MCF 10A (cell line): ENCODE results near the gene KCNK5. TPM values are rescaled to one million over a fixed set of nuclear protein-coding genes. Genes with fewer than 3 reads are reported as not detected.

ENCODE experiments used
- BruUV-seq: library from RNA; stranded (reverse); fragments of 400-500 nt; replicated peaks from 2 replicates; lab custom pipeline; 2021; lab: Mats Ljungman, UMichigan
- CTCF ChIA-PET: fragments of 300-600 bp; sonication (Branson Sonifier 250); formaldehyde crosslinking; extraction: SDS; loops from one replicate; lab custom pipeline; 2021; ENCODE audit warnings: antibody characterized with exemption, inconsistent platforms; lab: Yijun Ruan, JAX
- POLR2A ChIA-PET: fragments of 300-600, 350-650 bp; sonication (Branson Sonifier 250); formaldehyde crosslinking; extraction: SDS; loops from one replicate; lab custom pipeline; 2020; ENCODE audit warnings: antibody characterized with exemption, inconsistent platforms; lab: Yijun Ruan, JAX
- DNase-seq: peaks from one replicate; pipeline ENCODE4 v3.0.0-alpha.2; 2018; ENCODE audit not compliant: unreplicated experiment
- H3K27ac Mint-ChIP-seq: one replicate; pipeline ENCODE4 v1.8.0; 2022; ENCODE audit warnings: mild to moderate bottlenecking, low read depth, mixed read lengths; ENCODE audit not compliant: unreplicated experiment
- H3K27me3 Mint-ChIP-seq: one replicate; pipeline ENCODE4 v1.8.0; 2022; ENCODE audit warnings: mixed read lengths; ENCODE audit not compliant: insufficient read depth, unreplicated experiment
- H3K36me3 Mint-ChIP-seq: one replicate; pipeline ENCODE4 v1.8.0; 2022; ENCODE audit warnings: mild to moderate bottlenecking, moderate library complexity, mixed read lengths; ENCODE audit not compliant: insufficient read depth, unreplicated experiment
- H3K4me1 Mint-ChIP-seq: one replicate; pipeline ENCODE4 v1.8.0; 2022; ENCODE audit warnings: mixed read lengths; ENCODE audit not compliant: insufficient read depth, unreplicated experiment
- H3K4me3 Mint-ChIP-seq: one replicate; pipeline ENCODE4 v1.8.0; 2022; ENCODE audit warnings: mild to moderate bottlenecking, moderate library complexity, mixed read lengths; ENCODE audit not compliant: unreplicated experiment
- H3K9me3 Mint-ChIP-seq: one replicate; pipeline ENCODE4 v1.8.0; 2022; ENCODE audit warnings: mixed read lengths; ENCODE audit not compliant: unreplicated experiment
- intact Hi-C: fragments of 100-400 bp; cut with micrococcal nuclease; formaldehyde crosslinking; loops from 2 replicates; pipeline ENCODE4 v1.14.1; 2022
- total RNA-seq: library from RNA; stranded (reverse); gene quantifications from 2 replicates; pipeline ENCODE4 v1.2.3, GENCODE V29; 2022
- TF ChIP-seq, protein P1 (sequence below): fragments of 200-600 bp; IDR thresholded peaks from one replicate; pipeline ENCODE4 v1.8.0; 2022; ENCODE audit warnings: antibody characterized with exemption, mild to moderate bottlenecking; ENCODE audit not compliant: unreplicated experiment

Gene KCNK5
- total RNA-seq, 1 experiment from 2014 or later: 2.6 TPM

DNA sequence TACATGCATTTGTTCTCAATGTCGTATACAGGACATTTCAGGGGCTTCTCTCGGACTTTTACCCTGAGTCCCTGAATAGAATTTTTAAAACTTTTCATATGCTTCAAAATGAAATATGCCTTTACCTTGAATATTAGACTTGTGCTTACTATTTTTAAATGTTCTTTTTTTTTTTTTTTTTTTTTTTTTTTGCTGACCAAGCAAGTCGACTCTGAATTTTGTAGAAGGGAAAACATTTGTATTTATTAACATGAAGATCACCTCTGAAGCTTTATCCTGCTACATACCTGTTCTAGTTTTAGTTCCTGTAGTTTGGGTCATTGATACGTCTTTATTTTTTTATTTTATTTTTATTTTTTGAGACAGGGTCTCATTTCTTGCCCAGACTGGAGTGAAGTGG, 74.6 kb downstream of the KCNK5 start:
- Mint-ChIP-seq H3K9me3 (no peaks in the 10 kb centered on the region), H3K4me3 (no peak overlapping the region), H3K27ac (no peak overlapping the region), H3K36me3 (no peaks in the 10 kb centered on the region), H3K4me1 (no peaks in the 10 kb centered on the region), H3K27me3 (peaks cover 34% of the 10 kb centered on the region)
- POLR2A ChIA-PET: no interaction called here
- CTCF ChIA-PET: interaction anchor here (0.6 to 1.3 kb wide), 3 partner anchors 10 to 917 kb away, joined by 3 to 4 read pairs (median 3); no protein-coding TSS in a partner anchor
- BruUV-seq: no TSS peak
- DNase-seq: no peak
- TF ChIP-seq, protein P1, sequence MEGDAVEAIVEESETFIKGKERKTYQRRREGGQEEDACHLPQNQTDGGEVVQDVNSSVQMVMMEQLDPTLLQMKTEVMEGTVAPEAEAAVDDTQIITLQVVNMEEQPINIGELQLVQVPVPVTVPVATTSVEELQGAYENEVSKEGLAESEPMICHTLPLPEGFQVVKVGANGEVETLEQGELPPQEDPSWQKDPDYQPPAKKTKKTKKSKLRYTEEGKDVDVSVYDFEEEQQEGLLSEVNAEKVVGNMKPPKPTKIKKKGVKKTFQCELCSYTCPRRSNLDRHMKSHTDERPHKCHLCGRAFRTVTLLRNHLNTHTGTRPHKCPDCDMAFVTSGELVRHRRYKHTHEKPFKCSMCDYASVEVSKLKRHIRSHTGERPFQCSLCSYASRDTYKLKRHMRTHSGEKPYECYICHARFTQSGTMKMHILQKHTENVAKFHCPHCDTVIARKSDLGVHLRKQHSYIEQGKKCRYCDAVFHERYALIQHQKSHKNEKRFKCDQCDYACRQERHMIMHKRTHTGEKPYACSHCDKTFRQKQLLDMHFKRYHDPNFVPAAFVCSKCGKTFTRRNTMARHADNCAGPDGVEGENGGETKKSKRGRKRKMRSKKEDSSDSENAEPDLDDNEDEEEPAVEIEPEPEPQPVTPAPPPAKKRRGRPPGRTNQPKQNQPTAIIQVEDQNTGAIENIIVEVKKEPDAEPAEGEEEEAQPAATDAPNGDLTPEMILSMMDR: no peak
- intact Hi-C loops: no loop called here

DNA sequence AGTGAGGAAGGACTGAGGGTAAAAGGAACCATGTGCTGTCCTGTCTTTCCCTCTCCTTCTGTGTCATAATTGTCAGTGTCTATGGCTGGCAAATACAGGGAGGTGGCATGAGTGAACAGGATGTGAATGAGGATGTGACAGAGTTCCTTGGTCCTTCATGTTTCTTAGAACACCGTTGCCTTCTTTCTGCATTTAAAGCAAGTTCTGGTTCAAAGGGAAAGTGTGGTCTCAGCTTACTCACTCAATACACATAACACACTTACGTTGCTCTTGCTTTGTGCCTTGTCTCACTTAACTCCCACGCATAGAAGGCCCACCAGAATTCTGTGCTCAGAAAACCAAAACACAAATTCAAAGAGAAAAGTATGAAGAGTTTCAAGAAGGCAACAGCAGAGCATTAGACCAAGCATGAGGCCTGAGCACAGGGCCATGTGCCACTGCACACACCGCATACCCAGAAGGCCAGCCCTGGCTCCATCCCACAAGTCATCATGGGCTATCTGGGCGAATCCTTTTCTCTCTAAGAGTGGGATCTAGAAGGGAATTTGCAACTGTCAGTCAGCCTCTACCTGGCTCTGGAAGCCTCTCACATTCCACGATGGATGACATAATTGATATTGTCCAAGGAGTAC, 75.4 kb downstream of the KCNK5 start:
- intact Hi-C loops: no loop called here
- peaks cover 43% of the 10 kb centered on the region for H3K27me3 Mint-ChIP-seq
- TF ChIP-seq, protein P1: no peak

GRCh38 chr6:39152262-39152661, 77.0 kb downstream of the KCNK5 start:
- no TSS peak for BruUV-seq
- POLR2A ChIA-PET: no interaction called here
- intact Hi-C loops: no loop called here
- no peaks in the 10 kb centered on the region for H3K9me3 Mint-ChIP-seq
- TF ChIP-seq, protein P1: no peak
- no peak overlapping the region for H3K4me3 Mint-ChIP-seq
- CTCF ChIA-PET: interaction anchor here (0.7 to 3.0 kb wide), 12 partner anchors 11 to 280 kb away, joined by 3 to 12 read pairs (median 5); no protein-coding TSS in a partner anchor
- H3K27ac Mint-ChIP-seq: no peak overlapping the region
- DNase-seq: no peak
- no peaks in the 10 kb centered on the region for H3K4me1 Mint-ChIP-seq
- no peaks in the 10 kb centered on the region for H3K36me3 Mint-ChIP-seq
- peaks cover 59% of the 10 kb centered on the region for H3K27me3 Mint-ChIP-seq

More for the DNA sequence above, 75.4 kb downstream of the KCNK5 start:
- Mint-ChIP-seq H3K36me3 (no peaks in the 10 kb centered on the region), H3K9me3 (no peaks in the 10 kb centered on the region), H3K27ac (no peak overlapping the region), H3K4me1 (no peaks in the 10 kb centered on the region), H3K4me3 (no peak overlapping the region)
- no TSS peak for BruUV-seq
- CTCF ChIA-PET: interaction anchor here (1.2 to 3.0 kb wide), 6 partner anchors 11 to 282 kb away, joined by 3 to 12 read pairs (median 8); no protein-coding TSS in a partner anchor
- DNase-seq: no peak
- POLR2A ChIA-PET: no interaction called here

- H3K36me3 Mint-ChIP-seq: no peaks in the 10 kb centered on the region
- peaks cover 67% of the 10 kb centered on the region for H3K27me3 Mint-ChIP-seq
- no TSS peak for BruUV-seq
These were observed 78.1 kb downstream of the KCNK5 start for GRCh38 chr6:39151211-39151610.

More at GRCh38 chr6:39151211-39151610, 78.1 kb downstream of the KCNK5 start:
- H3K4me3 Mint-ChIP-seq: no peak overlapping the region
- no peak for DNase-seq
- TF ChIP-seq, protein P1: no peak
- H3K4me1 Mint-ChIP-seq: no peaks in the 10 kb centered on the region
- POLR2A ChIA-PET: no interaction called here
- CTCF ChIA-PET: interaction anchor here (1.0 to 3.0 kb wide), 4 partner anchors 14 to 279 kb away, joined by 3 to 12 read pairs (median 5); no protein-coding TSS in a partner anchor
- no peak overlapping the region for H3K27ac Mint-ChIP-seq
- intact Hi-C loops: no loop called here
- H3K9me3 Mint-ChIP-seq: no peaks in the 10 kb centered on the region
